Ovary (tissue), 3 donors: Measurements from ENCODE around the gene SOCS7.

ENCODE experiments used
- EP300 ChIP-seq: sonication (generic); formaldehyde crosslinking; IDR thresholded peaks from one replicate; pipeline ENCODE4 v1.6.1; 2017; ENCODE audit warnings: antibody characterized with exemption
- POLR2A ChIP-seq: fragments of 450-650 bp; IDR thresholded peaks from one replicate; pipeline ENCODE4 v1.6.1; 2017; ENCODE audit warnings: antibody characterized with exemption, mild to moderate bottlenecking, moderate library complexity
- TF ChIP-seq, protein P1 (sequence below), 3 donors: fragments of 450-650 bp in 2 of 3; fragments of 200-600 bp in 1 of 3; IDR thresholded peaks; one replicate each; pipeline versions ENCODE4 v1.5.1 to v1.8.0; 2016 to 2022; ENCODE audit warnings: antibody characterized with exemption in 3 of 3, mild to moderate bottlenecking in 1 of 3
- donor health status: DM: no; HTN: no; CAD: no.

DNA sequence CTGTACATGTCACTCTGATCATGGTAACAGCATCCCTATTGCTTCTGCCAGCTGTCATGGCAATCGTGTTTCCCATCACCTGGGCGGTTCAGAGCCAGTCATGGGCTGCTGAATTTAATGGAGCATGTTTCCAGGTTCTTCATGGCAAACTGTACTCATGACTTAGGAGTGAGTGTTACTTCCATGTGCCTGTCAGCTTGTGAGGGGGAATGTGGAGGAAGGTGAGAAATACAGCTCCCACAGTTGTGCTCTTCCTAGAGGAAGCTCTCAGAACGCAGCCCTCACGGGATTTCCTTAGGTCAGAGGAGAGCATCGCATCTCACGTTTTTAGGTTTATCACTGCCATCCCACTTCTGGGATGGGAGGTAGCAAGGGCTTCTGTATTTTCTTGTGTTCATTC lies 48.6 kb downstream of the SOCS7 start:
- TF ChIP-seq, protein P1, sequence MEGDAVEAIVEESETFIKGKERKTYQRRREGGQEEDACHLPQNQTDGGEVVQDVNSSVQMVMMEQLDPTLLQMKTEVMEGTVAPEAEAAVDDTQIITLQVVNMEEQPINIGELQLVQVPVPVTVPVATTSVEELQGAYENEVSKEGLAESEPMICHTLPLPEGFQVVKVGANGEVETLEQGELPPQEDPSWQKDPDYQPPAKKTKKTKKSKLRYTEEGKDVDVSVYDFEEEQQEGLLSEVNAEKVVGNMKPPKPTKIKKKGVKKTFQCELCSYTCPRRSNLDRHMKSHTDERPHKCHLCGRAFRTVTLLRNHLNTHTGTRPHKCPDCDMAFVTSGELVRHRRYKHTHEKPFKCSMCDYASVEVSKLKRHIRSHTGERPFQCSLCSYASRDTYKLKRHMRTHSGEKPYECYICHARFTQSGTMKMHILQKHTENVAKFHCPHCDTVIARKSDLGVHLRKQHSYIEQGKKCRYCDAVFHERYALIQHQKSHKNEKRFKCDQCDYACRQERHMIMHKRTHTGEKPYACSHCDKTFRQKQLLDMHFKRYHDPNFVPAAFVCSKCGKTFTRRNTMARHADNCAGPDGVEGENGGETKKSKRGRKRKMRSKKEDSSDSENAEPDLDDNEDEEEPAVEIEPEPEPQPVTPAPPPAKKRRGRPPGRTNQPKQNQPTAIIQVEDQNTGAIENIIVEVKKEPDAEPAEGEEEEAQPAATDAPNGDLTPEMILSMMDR (IDR thresholded peaks at IDR 0.05): no peak
- no peak for TF ChIP-seq POLR2A
- no peak for TF ChIP-seq EP300
